ENCODE results near the gene MAD1L1. TPM values are rescaled to one million over a fixed set of nuclear protein-coding genes. Genes with fewer than 3 reads are reported as not detected.

Gene MAD1L1
- total RNA-seq, 2 donors from 2014 or later: 39.5 to 79.4 TPM

DNA sequence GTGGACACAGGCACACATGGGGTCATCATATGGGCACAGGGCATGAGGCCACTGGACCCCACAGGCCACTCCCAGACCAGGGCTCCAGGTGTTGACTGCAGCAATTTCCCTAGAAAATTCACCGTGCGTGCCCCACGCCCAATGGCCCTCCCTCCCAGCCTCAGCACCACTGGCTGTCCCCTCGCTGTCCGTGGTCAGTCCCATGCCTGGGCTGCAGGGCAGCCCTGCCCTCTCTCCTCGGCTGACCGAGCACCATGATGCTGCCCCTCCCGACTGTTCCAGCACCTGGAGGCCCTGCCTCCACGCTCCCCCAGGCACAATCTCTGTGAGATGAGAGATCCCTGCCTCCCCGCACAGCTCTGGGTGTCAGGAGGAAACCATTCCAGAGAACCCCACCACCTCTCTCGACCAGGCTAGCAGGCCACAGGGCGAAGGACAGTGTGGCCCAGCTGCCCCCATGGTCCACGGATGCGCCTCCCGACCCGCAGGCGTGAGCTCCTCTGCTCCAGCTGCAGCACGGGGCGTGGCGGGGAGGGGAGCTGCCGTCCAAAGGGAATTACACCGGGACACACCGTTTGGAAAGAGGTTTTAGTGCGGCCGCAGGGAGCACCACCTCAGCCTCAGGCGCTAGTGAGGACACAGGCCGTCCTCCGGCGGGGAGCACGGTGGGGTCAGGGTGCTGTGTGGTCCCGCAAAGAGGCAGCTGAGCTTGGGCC, 21.8 kb upstream of the MAD1L1 start:
- no peak for ATAC-seq

DNA sequence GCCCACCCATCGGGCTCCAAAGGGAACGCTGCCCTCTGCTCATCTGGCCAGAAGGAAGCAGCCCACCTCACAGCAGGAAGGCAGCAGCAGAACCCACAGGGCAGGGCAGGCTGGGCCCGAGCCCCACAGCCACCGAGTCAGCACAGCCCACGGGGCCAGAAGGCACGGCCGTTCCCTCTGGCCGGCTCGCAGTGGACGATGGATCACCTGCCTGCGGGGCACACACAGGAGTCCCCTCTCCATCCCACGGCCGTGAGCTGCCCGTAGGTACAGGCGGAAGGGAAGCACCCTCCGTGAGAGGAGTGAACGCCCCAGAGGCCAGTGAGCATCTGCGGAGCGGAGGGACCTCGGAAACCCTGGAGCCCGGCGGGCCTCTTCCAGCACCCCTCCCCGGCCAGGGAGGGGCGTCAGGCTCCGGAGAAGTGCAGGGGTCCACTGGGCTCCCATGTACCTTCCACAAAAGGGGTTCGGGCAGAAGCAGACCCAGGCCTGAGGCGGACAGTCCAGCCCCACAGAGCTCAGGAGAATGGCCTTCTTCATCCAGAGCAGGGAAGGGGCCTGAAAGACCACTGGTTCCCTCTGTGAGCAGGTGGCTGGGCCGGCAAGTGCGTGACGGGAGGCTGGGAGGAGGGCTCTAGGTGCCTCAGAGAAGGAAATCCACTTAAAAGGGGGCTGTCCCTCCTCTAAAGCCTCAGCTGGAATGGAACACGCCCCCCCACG, 20.9 kb upstream of the MAD1L1 start:
- DNase-seq (ENCODE audit: low spot score): no peak
- Mint-ChIP-seq H3K4me1 (ENCODE audit: low read depth in 2 of 2) (peaks cover 17 to 21% of the 10 kb centered on the region in 2 donors), H3K36me3 (no peaks in the 10 kb centered on the region), H3K4me3 (no peak overlapping the region), H3K9me3 (no peaks in the 10 kb centered on the region), H3K27ac (no peak overlapping the region), H3K27me3 (no peaks in the 10 kb centered on the region)
- ATAC-seq: no peak

More for the DNA sequence above, 21.8 kb upstream of the MAD1L1 start:
- no peak overlapping the region for H3K4me3 Mint-ChIP-seq
- peaks cover 9 to 20% of the 10 kb centered on the region in 2 donors for H3K4me1 Mint-ChIP-seq (ENCODE audit: low read depth in 2 of 2)
- H3K27ac Mint-ChIP-seq: no peak overlapping the region
- H3K27me3 Mint-ChIP-seq: no peaks in the 10 kb centered on the region
- no peaks in the 10 kb centered on the region for H3K36me3 Mint-ChIP-seq
- H3K9me3 Mint-ChIP-seq: no peaks in the 10 kb centered on the region
- no peak for DNase-seq (ENCODE audit: low spot score)

GRCh38 chr7:2253021-2253420, 20.3 kb upstream of the MAD1L1 start:
- DNase-seq (ENCODE audit: low spot score) (no peak), ATAC-seq (no peak)
- no peak overlapping the region for H3K27ac Mint-ChIP-seq
- no peak overlapping the region for H3K4me3 Mint-ChIP-seq
- H3K4me1 Mint-ChIP-seq (ENCODE audit: low read depth in 2 of 2): peaks cover 21 to 22% of the 10 kb centered on the region in 2 donors
- H3K9me3 Mint-ChIP-seq: no peaks in the 10 kb centered on the region
- H3K36me3 Mint-ChIP-seq: no peaks in the 10 kb centered on the region
- H3K27me3 Mint-ChIP-seq: no peaks in the 10 kb centered on the region

GRCh38 chr7:2251841-2252771, 19.4 kb upstream of the MAD1L1 start:
- no peak overlapping the region for H3K4me3 Mint-ChIP-seq
- no peak overlapping the region for H3K27ac Mint-ChIP-seq
- no peak for ATAC-seq

GRCh38 chr7:2251381-2251780, 18.6 kb upstream of the MAD1L1 start:
- no peaks in the 10 kb centered on the region for H3K27me3 Mint-ChIP-seq
- H3K4me3 Mint-ChIP-seq: no peak overlapping the region
- no peak overlapping the region for H3K27ac Mint-ChIP-seq
- peaks cover 24 to 26% of the 10 kb centered on the region in 2 donors for H3K4me1 Mint-ChIP-seq (ENCODE audit: low read depth in 2 of 2)
- ATAC-seq (no peak), DNase-seq (ENCODE audit: low spot score) (no peak)
- no peaks in the 10 kb centered on the region for H3K36me3 Mint-ChIP-seq
- H3K9me3 Mint-ChIP-seq: no peaks in the 10 kb centered on the region

More at GRCh38 chr7:2251841-2252771, 19.4 kb upstream of the MAD1L1 start:
- H3K36me3 Mint-ChIP-seq: no peaks in the 10 kb centered on the region
- DNase-seq (ENCODE audit: low spot score): no peak
- no peaks in the 10 kb centered on the region for H3K27me3 Mint-ChIP-seq
- H3K9me3 Mint-ChIP-seq: no peaks in the 10 kb centered on the region
- H3K4me1 Mint-ChIP-seq (ENCODE audit: low read depth in 2 of 2): peaks cover 24 to 26% of the 10 kb centered on the region in 2 donors

- H3K27me3 Mint-ChIP-seq: no peaks in the 10 kb centered on the region
- peaks cover 19 to 22% of the 10 kb centered on the region in 2 donors for H3K4me1 Mint-ChIP-seq (ENCODE audit: low read depth in 2 of 2)
- no peaks in the 10 kb centered on the region for H3K9me3 Mint-ChIP-seq
- H3K27ac Mint-ChIP-seq: peak overlapping the region in 1 of 2 donors; percentile 74
- no peaks in the 10 kb centered on the region for H3K36me3 Mint-ChIP-seq
- ATAC-seq (no peak), DNase-seq (ENCODE audit: low spot score) (no peak)
- H3K4me3 Mint-ChIP-seq: no peak overlapping the region
Observed at GRCh38 chr7:2249744-2250323, 17.1 kb upstream of the MAD1L1 start.

- DNase-seq (ENCODE audit: low spot score) (peak; percentile 76), ATAC-seq (peak; percentile 75 to 88)
- Mint-ChIP-seq H3K4me3 (peak overlapping the region; percentile 70), H3K27ac (peak overlapping the region; percentile 57 to 74), H3K4me1 (ENCODE audit: low read depth in 2 of 2) (peaks cover 19 to 26% of the 10 kb centered on the region in 2 donors), H3K36me3 (no peaks in the 10 kb centered on the region), H3K27me3 (no peaks in the 10 kb centered on the region), H3K9me3 (no peaks in the 10 kb centered on the region)
Observed at GRCh38 chr7:2248984-2249694, 16.4 kb upstream of the MAD1L1 start.

DNA sequence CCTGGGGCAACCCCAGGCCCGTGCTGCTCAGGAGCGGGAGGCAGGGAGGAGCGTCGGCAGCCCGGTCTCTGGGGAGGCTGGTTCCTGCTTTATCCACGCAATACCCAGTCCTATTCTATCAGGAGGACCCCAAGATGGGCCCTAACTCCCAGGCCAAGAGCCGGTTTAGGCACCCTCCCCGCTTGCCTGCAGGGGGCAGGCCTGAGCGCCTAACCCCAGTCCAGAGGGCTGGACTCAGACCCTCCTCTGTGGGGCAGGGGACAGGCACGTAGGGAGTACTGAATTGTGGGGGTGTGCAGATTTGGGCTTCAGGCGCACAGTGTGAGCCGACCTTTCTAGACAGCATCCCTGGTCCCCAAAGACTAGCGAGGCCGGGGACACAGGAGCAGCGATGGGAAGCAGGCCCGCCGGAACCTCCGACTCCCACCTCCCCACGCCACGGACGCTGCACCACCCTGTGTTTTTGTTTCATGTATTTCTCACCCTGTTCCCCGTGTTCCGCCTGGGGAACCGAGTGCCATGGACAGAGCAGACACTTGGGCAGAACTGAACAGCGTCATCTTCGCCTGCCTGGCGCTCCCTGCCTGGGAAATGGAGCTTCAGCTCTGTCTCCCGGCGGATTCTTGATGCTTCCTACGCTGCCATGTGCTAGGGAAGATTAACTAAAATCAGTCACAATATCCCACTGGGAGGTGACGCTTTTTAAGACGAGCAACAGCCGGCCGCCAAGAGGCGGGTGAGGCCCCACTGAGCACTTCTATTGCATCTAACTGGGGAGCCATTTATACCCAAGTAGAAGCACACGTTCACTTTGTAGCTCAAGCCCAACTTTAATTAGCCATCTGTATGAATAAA, 14.6 kb upstream of the MAD1L1 start:
- ATAC-seq: no peak
- no peaks in the 10 kb centered on the region for H3K9me3 Mint-ChIP-seq

GRCh38 chr7:2245883-2246675, 13.3 kb upstream of the MAD1L1 start:
- DNase-seq (ENCODE audit: low spot score): no peak
- no peak overlapping the region for H3K4me3 Mint-ChIP-seq
- no peak for ATAC-seq
- no peak overlapping the region for H3K27ac Mint-ChIP-seq
- H3K36me3 Mint-ChIP-seq: no peaks in the 10 kb centered on the region
- no peaks in the 10 kb centered on the region for H3K9me3 Mint-ChIP-seq
- H3K27me3 Mint-ChIP-seq: no peaks in the 10 kb centered on the region
- peaks cover 25 to 32% of the 10 kb centered on the region in 2 donors for H3K4me1 Mint-ChIP-seq (ENCODE audit: low read depth in 2 of 2)

More for the DNA sequence above, 14.6 kb upstream of the MAD1L1 start:
- Mint-ChIP-seq H3K4me3 (no peak overlapping the region), H3K27ac (no peak overlapping the region), H3K27me3 (no peaks in the 10 kb centered on the region), H3K36me3 (no peaks in the 10 kb centered on the region), H3K4me1 (ENCODE audit: low read depth in 2 of 2) (peaks cover 25 to 29% of the 10 kb centered on the region in 2 donors)
- no peak for DNase-seq (ENCODE audit: low spot score)

DNA sequence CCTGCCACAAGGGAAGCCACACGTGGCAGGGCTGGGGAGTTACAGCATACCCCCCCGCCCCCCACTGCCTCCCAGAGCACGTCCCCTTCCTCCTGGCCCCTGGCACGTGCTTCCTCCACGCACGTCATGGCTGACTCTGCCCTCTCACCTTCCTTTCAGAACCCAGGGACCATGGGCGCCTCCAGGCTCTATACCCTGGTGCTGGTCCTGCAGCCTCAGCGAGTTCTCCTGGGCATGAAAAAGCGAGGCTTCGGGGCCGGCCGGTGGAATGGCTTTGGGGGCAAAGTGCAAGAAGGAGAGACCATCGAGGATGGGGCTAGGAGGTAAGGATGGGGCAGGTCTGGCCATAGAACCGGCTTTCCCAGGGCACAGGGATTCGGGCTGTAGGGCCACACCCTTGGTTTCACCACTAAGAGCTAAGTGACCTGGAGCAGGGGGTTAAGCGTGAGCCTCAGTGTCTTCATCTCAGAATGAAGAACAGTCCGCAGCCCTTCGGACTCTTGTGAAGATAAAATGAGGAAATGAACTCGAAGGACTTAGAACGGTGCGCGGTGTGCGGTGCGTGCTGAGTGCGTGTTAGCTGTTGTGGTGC, 11.8 kb upstream of the MAD1L1 start:
- ATAC-seq (no peak), DNase-seq (ENCODE audit: low spot score) (no peak)
- H3K9me3 Mint-ChIP-seq: no peaks in the 10 kb centered on the region
- H3K36me3 Mint-ChIP-seq: no peaks in the 10 kb centered on the region
- H3K27ac Mint-ChIP-seq: no peak overlapping the region
- H3K4me3 Mint-ChIP-seq: no peak overlapping the region
- H3K27me3 Mint-ChIP-seq: no peaks in the 10 kb centered on the region
- peaks cover 23 to 29% of the 10 kb centered on the region in 2 donors for H3K4me1 Mint-ChIP-seq (ENCODE audit: low read depth in 2 of 2)

DNA sequence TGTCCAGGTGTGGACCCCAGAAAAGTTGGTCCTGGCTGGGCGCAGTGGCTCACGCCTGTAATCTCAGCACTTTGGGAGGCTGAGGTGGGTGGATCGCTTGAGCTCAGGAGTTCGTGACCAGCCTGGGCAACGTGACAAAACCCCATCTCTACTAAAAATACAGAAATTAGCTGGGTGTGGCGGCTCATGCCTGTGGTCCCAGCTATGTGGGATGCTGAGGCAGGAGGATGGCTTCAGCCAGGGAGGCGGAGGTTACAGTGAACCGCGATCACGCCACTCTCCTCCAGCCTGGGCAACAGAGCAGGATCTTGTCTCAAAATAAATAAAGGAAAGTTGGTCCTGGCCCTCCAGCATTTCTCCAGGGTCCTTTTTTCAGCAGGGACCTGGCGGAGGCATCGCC, 10.7 kb upstream of the MAD1L1 start:
- Mint-ChIP-seq H3K4me3 (peak overlapping the region; percentile 95), H3K4me1 (ENCODE audit: low read depth in 2 of 2) (peaks cover 13 to 21% of the 10 kb centered on the region in 2 donors), H3K27ac (no peak overlapping the region), H3K27me3 (no peaks in the 10 kb centered on the region), H3K36me3 (no peaks in the 10 kb centered on the region), H3K9me3 (no peaks in the 10 kb centered on the region)
- DNase-seq (ENCODE audit: low spot score): no peak
- no peak for ATAC-seq
